GM23248 (cell line): Measurements from ENCODE around the gene FOXK1.
"Not testable (repeated sequence)": the region's sequence is repeated elsewhere in the genome, so short reads cannot be mapped to it uniquely, and the experiment has no call there.

Source experiments
- EZH2 ChIP-seq: fragments of 200-600 bp; sonication (generic); IDR thresholded peaks from 2 replicates; pipeline ENCODE4 v1.6.1; 2018; ENCODE audit warnings: antibody characterized with exemption, mild to moderate bottlenecking; ENCODE audit not compliant: insufficient read depth, poor library complexity, severe bottlenecking
- EZH2phosphoT487 ChIP-seq: fragments of 200-600 bp; sonication (generic); IDR thresholded peaks from 2 replicates; pipeline ENCODE4 v1.6.1; 2018; ENCODE audit warnings: antibody characterized with exemption, moderate library complexity, mild to moderate bottlenecking, low read depth; ENCODE audit not compliant: insufficient read depth

GRCh38 chr7:4793385-4793993, 111.4 kb downstream of the FOXK1 start:
- TF ChIP-seq EZH2, EZH2phosphoT487: not testable (repeated sequence)
